GM12872 (cell line): Measurements from ENCODE around the gene CCDC183.

Experiments used
- TF ChIP-seq, protein P1 (sequence below): IDR thresholded peaks from 3 replicates; pipeline ENCODE4 v1.5.1; 2011; ENCODE audit warnings: low read depth, mild to moderate bottlenecking, low read length, moderate library complexity; ENCODE audit not compliant: insufficient read depth

CCDC183 gene

DNA sequence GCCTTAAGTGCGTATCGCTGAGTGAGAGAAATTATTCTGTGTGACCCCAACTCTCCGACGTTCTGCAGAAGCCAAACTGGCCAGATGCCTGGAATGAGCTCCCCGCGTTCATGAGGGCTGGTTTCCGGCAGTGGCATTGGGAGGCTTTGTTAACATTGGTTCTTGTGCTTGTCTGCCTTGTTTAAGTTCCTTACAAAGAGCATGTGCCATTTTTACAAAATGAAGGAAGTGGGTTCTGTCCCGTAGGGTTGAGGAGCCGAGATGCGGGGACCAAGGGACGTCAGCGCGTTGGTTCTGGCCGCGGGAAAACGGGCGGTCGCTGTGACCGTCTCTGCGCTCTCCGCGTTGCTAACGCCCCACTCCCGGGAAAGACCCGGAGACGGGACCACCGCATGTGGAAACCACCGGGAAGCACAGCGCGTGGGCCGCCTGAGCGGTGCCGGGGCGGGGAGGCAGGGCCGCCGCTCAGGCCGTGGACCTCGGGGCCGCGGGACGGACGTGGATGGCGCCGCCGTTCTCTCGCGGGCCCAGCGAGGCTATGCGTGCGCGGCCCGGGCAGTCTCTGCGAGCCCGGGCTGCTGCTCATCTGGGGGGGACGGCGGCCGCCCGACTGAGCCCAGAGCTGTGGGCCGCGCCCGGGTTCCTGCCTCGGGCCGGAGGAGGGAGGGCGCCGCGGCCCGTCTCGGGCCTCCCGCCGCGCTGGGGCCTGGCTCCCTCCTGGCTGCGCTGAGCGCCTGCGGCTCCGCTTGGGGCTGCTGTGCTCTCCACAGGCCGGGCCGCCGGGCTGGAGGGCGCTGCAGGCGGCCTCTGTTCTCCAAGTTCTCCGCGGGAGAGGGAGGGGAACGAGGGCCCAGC is 25.1 kb downstream of the CCDC183 start:
- TF ChIP-seq, protein P1, sequence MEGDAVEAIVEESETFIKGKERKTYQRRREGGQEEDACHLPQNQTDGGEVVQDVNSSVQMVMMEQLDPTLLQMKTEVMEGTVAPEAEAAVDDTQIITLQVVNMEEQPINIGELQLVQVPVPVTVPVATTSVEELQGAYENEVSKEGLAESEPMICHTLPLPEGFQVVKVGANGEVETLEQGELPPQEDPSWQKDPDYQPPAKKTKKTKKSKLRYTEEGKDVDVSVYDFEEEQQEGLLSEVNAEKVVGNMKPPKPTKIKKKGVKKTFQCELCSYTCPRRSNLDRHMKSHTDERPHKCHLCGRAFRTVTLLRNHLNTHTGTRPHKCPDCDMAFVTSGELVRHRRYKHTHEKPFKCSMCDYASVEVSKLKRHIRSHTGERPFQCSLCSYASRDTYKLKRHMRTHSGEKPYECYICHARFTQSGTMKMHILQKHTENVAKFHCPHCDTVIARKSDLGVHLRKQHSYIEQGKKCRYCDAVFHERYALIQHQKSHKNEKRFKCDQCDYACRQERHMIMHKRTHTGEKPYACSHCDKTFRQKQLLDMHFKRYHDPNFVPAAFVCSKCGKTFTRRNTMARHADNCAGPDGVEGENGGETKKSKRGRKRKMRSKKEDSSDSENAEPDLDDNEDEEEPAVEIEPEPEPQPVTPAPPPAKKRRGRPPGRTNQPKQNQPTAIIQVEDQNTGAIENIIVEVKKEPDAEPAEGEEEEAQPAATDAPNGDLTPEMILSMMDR, result no peak

DNA sequence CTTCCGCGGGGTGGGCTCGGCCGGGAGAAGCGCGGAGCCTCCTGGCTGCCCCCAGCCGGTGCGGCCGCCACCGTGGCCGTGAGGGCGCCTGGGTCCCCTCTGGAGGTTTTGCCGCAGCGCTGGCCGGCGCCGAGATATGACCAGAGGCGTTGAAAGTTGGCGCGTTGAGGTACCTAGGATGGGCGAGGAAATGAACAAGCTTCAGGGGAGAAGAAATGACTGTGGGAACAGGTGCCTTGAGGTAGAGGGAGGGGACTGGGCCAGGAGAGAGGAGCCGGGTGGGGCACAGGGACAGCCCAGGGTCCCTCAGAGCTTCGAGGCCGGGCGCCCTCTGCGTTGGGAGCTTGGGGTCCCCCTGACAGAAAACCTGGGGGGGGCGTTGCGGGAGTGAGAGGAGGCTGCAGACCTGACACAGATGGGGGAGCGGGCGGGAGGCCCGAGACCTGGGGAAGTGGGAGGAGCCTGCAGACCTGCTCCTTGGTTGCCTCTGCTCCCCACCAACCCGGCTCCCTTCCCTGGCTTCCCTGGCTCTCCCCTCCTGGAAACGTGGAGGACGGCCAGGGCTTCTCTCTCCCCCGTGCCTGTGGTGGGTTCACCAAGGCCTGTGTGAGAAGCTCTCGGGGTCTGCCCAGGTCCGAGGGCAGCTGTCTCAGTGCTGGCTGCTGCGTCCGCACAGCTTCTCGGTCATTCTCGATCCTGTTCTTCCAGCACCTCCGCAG is 25.8 kb downstream of the CCDC183 start:
- TF ChIP-seq, protein P1, result no peak

DNA sequence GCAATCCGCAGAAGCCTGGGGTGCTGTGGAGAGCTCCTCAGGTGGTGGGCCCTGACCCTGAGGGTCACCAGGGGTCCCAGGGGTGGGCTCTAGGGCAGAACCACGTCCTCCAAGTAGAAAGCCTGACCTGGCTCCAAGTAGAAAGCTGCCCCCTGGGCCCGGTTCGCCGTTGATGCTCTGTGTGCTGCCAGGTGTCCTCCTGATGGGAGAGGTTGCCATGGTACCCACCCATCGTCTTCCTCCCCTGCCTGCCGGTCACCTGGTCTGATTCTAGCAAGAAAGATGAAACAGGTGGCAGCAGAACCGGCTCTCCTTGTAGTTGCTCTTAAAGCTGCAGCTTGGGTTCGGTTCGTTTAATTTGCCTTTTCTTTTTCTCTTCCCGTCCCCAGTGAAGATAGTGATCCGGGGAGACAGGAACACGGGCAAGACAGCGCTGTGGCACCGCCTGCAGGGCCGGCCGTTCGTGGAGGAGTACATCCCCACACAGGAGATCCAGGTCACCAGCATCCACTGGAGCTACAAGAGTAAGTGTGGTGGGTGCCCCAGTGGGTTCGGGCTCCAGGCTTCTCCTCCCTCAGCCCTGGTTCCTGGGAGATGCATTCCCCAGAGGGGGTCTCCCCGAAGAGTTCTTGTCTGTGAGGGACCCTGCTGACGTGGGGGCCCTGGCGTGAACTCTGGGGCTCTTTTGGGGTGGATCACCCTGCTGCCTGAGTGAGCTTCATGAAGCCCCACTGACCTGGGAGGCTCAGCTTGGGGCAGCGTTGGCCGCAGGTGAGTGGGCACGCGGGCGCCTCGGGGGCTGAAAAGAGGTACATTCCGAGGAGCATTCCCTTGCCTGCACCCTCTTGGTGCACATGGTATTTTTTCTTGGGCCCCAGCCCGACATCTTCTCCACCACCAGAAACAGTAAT is 27.3 kb downstream of the CCDC183 start:
- TF ChIP-seq, protein P1, result no peak

DNA sequence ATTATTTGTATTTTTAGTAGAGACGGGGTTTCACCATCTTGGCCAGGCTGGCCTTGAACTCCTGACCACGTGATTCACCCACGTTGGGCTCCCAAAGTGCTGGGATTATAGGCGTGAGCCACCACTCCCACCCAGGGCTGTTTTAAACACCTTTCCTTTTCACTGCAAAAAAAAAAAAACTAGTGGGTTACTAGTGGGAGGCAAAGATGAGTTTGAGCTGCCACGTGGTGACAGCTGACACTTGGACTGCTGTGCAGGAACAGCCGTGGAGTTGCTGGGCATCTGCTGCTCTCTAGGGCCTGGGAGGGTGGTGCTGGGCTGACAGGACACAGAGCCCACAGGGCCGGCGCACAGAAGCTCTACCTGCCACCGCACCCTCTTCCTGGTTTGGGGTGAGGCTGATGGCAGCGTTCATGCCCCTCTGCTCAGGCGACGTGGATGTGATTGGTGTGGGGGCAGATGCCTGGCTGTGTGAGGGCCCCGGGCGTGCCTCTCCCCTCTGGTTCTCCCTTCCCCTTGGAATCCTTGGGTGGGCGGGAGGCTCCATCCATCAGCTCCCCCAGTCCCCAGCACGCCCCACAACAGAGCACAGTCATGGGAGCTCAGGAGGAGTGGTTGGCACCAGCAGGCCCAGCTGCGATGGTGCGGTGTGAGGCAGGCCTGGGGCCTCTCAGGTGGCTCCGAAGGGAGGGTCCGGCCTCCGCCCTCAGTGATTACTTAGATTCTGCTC is 28.5 kb downstream of the CCDC183 start:
- TF ChIP-seq, protein P1, result no peak

DNA sequence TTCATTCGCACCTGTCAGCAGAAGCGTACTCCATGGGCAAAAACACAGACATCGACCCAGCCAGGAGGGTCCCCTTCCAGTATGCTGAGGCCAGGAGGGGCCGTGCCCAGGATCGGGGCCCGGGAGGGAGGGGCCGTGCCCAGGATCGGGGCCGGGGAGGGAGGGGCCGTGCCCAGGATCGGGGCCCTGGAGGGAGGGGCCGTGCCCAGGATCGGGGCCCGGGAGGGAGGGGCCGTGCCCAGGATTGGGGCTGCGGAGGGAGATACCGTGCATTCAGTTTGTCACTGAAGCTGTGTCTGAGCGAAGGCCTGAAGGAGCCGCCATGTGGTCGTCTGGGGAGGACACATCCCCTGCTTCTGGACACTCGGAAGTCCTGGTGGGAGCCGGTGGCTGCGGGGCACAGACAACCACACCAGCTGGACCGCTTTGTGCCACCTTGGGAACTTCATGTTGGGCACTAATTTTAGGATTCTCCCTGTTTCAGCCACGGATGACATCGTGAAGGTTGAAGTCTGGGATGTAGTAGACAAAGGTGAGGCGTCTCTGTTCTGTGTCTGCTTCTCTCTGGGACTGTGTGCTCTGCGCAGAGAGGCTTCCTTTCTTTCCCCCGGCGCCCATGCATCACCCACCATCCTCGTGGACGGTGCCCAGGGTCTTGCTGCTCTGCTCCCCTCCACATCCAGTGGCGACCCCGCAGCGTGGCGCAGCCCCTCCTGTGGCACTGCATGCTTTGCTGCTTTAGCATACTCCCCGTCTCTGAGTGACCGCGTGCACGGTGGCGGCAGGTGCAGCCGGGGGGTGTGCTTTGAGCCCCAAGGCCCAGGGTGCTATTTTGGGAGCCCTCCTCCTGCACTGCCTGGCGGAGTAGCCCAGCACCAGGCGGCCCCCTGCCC is 29.4 kb downstream of the CCDC183 start:
- TF ChIP-seq, protein P1, result no peak

DNA sequence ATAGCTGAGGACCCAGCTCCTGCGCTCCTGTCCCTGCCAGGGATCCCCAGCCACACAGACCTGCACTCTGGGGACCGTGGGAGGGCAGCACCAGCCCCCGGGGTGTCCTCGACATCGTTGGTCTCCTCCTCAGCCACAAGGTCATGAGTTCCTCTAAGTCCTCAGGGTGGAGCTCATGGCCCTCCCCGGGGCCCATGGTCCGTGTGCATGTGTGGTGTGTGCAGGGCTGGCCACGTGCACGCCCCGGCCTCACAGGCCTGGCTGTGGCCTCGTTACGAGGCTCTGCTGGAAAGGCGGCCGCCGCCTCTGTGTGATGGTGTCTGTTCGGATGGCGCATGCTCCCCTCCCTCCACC is 30.0 kb downstream of the CCDC183 start:
- TF ChIP-seq, protein P1, result no peak
